ENCODE data around the gene PRPF19.

The PRPF19 gene

GRCh38 chr11:60880643-60881282, 25.6 kb downstream of the PRPF19 start:
- in situ Hi-C loops (cut with MboI; ENCODE audit: low pct_unique_long_range_greater_than_20kb, low sequenced_read_pairs): no loop called here
- no peak for DNase-seq

DNA sequence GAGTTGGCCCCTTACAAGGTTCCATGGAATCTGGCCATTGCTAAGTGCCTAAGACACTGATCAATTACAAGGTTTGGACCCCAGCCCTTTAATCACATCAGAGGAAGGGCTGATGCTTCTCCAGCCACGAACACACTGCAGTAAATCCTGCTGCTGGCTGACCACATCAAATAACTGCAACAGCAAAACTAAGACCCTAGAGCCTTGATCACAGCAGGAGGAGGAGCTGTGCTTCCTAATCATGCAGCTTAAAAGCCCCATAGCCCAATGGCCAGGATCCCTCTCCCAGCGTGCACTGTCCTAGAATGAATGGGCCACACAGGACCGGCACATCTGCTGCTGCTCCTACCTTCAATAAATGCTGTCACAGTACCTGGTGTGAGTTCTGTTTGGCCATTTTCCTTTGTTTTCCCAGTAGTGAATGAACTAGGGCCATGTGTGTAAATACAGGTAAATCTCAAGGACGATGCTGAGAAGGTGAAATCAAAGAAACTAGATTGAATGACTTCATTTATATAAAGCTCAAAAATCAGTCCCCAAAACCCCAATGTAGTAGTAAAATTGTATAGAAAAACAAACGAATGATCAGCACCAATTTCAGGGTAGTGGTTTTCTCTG, 26.3 kb downstream of the PRPF19 start:
- in situ Hi-C loops (cut with MboI; ENCODE audit: low pct_unique_long_range_greater_than_20kb, low sequenced_read_pairs): no loop called here

DNA sequence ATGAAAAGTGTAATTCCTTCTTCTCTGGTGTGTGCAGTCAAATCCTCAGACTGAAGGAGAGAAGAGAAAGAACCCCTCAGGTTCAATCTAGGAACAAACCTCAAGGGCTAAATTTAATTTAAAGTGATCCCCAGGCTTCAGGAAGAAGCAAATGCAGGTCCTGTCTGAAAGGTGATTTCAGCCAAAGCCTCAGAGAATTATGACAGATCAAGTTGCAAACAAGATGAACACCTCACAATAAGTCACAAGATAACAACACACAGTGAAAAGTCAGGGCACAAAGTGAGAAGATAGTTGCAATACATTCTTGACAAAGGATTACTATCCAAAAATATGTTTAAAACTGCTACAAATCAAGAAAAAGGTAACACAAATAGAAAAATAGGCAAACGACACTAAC, 27.3 kb downstream of the PRPF19 start:
- in situ Hi-C loops (cut with MboI; ENCODE audit: low pct_unique_long_range_greater_than_20kb, low sequenced_read_pairs): no loop called here
- no peak for DNase-seq

More for the DNA sequence above, 26.3 kb downstream of the PRPF19 start:
- DNase-seq: no peak

GRCh38 chr11:60878245-60879101, 27.9 kb downstream of the PRPF19 start:
- in situ Hi-C loops (cut with MboI; ENCODE audit: low pct_unique_long_range_greater_than_20kb, low sequenced_read_pairs): no loop called here
- no peak for DNase-seq

DNA sequence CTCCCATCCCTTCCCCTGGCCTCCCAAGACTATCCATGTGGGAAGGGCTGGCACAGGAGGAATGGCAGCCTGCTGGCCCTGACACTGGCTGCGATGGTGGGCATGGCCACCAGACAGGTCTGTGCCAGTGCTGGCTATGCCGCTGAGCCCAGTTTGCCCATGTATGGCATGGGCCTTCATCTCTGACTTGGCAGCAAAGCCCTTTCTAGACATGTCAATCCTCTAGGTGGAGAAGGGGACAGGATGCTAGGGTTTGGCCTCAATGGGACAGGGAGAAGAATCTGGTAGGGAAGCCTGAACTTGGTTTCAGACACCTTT, 30.3 kb downstream of the PRPF19 start:
- in situ Hi-C loops (cut with MboI; ENCODE audit: low pct_unique_long_range_greater_than_20kb, low sequenced_read_pairs): no loop called here
- no peak for DNase-seq

DNA sequence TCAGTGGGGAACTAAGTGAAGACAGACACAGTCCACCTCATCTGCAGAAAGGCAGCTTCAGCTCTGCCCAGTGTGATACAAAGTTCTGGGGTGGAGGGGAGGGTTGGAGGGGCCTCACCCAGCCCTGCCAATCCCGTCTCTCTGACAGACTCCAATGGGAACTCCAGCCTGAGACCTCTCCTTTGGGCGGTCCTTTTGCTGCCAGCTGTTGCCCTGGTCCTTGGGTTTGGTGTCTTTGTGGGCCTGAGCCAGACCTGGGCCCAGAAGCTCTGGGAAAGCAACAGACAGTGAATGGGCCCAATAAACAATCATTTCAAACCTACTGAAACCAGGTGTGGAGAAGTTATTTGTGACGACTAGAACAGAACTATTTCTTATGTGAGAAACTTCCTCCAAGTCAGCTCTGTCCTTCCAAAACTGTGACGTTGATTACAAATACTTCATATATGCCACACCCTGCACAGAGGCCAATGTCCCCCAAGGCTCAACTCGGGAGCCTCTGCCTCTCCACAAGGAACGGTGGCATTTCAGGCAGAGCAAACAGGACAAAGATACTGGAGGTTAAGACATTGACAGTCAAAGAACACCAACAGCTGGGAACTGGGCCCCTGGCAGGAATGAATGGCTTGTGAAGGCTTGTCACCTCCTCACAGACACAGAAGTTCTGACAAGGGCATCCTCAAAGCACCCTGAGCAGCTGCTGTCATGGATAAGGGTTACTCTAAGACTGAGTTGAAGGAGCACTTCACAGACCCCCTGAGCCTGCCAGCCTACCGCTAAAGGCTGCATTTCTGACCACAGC, 30.8 kb downstream of the PRPF19 start:
- in situ Hi-C loops (cut with MboI; ENCODE audit: low pct_unique_long_range_greater_than_20kb, low sequenced_read_pairs): no loop called here
- DNase-seq: no peak

- DNase-seq: no peak
- in situ Hi-C loops (cut with MboI; ENCODE audit: low pct_unique_long_range_greater_than_20kb, low sequenced_read_pairs): no loop called here
These were observed 31.7 kb downstream of the PRPF19 start for GRCh38 chr11:60874421-60875365.

DNA sequence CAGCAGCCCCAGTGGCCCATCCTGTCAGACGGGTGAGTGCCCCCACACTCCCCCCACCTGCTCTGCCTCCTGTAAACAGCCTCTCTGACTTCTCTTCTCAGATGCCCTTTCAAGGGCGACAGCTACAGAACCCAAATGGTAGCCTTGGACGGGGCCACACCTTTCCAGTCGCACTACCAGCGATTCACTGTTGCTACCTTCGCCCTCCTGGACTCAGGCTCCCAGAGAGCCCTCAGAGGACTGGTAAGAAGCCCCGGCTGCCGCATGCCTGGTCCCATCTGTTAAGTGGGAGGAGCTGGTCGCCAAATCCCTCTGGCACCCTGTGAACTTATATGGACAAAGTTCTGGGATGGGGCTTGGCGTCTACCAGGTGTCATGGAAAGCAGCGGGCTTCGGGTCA, 32.9 kb downstream of the PRPF19 start:
- in situ Hi-C loops (cut with MboI; ENCODE audit: low pct_unique_long_range_greater_than_20kb, low sequenced_read_pairs): no loop called here
- DNase-seq: no peak

- no peak for DNase-seq
- in situ Hi-C loops (cut with MboI; ENCODE audit: low pct_unique_long_range_greater_than_20kb, low sequenced_read_pairs): no loop called here
These were observed 33.3 kb downstream of the PRPF19 start for GRCh38 chr11:60872961-60873524.

DNA sequence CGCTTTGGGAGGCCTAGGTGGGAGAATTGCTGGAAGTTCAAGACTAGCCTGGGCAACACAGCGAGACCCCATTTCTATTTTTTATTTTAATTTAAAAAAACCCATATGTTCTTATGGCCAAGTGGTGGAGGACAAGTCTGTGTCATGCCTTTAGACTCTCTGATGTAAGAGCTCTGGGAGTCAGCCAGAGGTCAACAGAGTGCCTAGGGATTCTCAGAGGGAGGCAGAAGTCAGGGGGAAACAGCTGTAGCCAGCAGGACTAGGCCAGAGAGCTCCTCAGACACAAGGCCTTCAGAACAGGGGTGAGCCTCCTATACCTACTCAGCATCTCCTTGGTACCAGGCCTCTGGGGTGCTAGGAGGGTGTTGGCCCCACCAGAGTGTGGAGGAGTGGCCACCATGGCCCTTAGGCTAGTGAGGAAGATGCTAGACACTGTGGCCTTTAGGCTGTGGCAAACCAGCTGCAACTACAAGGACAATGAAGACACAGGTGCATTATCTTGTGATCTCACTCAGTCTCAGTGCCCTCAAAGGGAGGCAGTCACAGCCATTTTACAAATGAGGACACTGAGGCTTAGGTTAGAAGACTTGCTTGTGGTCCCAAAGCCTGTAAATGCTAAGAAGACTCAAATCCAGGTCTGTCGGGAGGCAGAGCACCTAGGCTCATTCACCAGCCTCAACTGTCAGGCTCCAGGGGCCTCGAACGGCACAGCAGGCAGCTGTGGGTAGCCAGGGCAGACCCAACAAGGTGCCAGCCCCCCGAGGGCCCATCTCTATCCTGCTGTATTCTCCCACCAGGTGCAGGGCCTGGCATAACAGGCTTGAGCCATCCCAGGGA, 34.0 kb downstream of the PRPF19 start:
- no peak for DNase-seq
- in situ Hi-C loops (cut with MboI; ENCODE audit: low pct_unique_long_range_greater_than_20kb, low sequenced_read_pairs): no loop called here

DNA sequence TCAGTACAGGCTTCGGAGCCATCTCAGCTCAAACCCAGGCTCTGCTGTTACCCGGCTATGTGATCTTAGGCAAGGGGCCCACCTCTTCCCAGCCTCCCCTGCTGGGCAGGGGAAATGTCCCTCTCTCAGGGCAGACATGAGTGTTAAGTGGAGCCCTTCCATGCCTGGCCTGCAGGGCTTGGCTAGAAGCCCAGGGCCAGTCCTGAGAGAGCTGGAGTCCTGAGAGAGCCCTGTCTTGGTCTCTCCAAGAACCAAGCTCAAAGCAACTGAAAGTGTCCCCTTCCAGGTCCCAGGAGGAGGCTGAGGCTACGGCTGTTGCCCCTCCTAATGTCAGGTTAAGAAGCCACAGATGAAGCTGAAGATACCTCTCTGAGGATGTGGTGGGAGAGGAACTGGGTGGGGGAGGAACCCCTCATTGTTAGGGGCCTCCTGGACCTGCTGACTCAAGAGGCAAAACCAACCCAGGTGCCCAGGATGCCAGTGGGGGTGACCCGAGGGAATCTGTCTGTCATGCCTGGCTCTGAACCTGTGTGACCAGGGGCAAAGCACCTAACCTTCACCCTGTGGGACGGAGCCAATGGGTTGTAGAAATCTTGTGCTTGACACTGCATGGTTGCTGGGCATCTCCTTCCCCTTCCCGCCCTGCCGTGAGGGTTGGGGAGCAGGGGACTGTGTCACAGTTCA, 34.9 kb downstream of the PRPF19 start:
- in situ Hi-C loops (cut with MboI; ENCODE audit: low pct_unique_long_range_greater_than_20kb, low sequenced_read_pairs): no loop called here
- no peak for DNase-seq

GRCh38 chr11:60870733-60871377, 35.5 kb downstream of the PRPF19 start:
- in situ Hi-C loops (cut with MboI; ENCODE audit: low pct_unique_long_range_greater_than_20kb, low sequenced_read_pairs): no loop called here
- no peak for DNase-seq

DNA sequence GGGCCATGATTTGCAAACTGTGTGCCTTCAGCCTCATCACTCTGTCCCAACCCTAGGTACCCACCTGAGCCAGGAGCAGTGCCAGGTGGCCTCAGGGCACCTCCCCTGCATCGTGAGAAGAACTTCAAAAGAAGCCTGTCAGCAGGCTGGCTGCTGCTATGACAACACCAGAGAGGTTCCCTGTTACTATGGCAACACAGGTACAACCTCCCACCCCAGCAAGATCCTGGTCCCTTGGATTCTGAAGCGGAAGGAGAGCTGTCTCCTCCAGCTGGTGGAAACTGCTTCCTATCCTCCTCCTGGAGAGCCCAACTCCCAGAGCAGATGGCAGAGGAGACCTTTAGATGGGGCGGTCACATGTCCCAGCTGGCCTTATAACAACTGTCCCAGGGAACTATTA, 36.1 kb downstream of the PRPF19 start:
- in situ Hi-C loops (cut with MboI; ENCODE audit: low pct_unique_long_range_greater_than_20kb, low sequenced_read_pairs): no loop called here
- DNase-seq: no peak

DNA sequence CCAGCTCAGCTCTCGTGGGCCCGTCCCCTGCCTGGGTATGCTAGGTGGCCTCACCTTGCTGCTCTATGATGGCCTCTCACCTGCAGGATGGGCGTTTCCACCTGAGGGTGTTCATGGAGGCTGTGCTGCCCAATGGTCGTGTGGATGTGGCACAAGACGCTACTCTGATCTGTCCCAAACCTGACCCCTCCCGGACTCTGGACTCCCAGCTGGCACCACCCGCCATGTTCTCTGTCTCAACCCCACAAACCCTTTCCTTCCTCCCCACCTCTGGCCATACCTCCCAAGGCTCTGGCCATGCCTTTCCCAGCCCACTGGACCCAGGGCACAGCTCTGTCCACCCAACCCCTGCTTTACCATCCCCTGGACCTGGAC, 36.9 kb downstream of the PRPF19 start:
- in situ Hi-C loops (cut with MboI; ENCODE audit: low pct_unique_long_range_greater_than_20kb, low sequenced_read_pairs): no loop called here
- DNase-seq: no peak

DNA sequence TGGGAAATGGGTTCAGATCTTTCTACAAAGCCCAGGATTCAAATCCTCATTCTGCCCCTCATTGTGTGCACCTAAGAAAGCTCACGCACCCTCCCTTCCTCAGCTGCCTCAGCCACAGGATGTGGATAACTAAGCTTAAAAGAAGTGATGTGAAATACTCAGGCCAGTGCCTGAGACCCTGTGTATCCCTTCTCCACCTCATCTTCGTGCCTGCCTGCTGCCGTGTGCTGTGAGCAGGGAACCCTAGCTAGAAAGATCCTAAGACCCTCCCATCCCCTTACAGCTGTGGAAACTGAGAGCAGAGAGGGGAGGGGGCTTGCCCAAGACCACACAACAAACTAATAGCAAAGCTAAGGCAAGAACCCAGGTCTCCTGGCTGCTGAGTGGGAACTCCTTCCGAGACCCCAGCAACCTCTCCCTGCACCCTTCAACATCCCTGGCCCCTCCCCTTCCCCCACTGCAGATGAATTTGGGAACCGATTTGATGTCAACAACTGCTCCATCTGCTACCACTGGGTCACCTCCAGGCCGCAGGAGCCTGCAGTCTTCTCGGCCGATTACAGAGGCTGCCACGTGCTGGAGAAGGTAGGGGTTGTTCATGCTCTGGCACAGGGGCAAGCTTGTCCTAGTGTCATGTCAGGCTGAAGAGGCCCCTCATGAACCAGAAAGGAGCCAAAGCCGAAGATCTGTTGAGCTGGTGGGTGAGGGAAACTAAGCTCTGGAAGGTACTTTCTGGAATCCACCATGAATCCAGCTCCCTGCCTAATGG, 37.5 kb downstream of the PRPF19 start:
- DNase-seq: no peak
- in situ Hi-C loops (cut with MboI; ENCODE audit: low pct_unique_long_range_greater_than_20kb, low sequenced_read_pairs): no loop called here
